CD14-positive monocyte (primary cell): ENCODE results near the gene ZDHHC14. TPM values are rescaled to one million over a fixed set of nuclear protein-coding genes. Genes with fewer than 3 reads are reported as not detected.

ENCODE experiments used
- DNase-seq, 3 donors: peaks; one replicate each; pipeline ENCODE4 v3.0.0-alpha.2; 2011 to 2022
- H2AFZ ChIP-seq: 2 replicates; pipeline ENCODE4 v1.6.0; 2012; ENCODE audit warnings: mild to moderate bottlenecking, low read depth, low read length, inconsistent platforms; ENCODE audit not compliant: insufficient read depth, poor library complexity, severe bottlenecking
- H3K27ac ChIP-seq, 2 donors: 1 replicate in 1 of 2; 2 replicates in 1 of 2; pipeline ENCODE4 v1.5.1; 2012 to 2013; ENCODE audit warnings: low read length in 2 of 2, control low read depth in 1 of 2, inconsistent platforms in 1 of 2, low read depth in 1 of 2, mild to moderate bottlenecking in 1 of 2
- H3K27me3 ChIP-seq, 2 donors: one replicate each; pipeline versions ENCODE4 v1.6.0 to v1.6.1; 2011 to 2013; ENCODE audit warnings: low read length in 2 of 2; ENCODE audit not compliant: control insufficient read depth in 2 of 2, insufficient read depth in 2 of 2
- H3K36me3 ChIP-seq, 2 donors: replicated peaks in 1 of 2; 1 replicate in 1 of 2; 2 replicates in 1 of 2; pipeline versions ENCODE4 v1.5.1 to v1.6.1; 2012 to 2013; ENCODE audit warnings: low read length in 2 of 2, control low read depth in 1 of 2, inconsistent platforms in 1 of 2, mild to moderate bottlenecking in 1 of 2; ENCODE audit not compliant: insufficient read depth in 2 of 2, control insufficient read depth in 1 of 2
- H3K4me1 ChIP-seq, 2 donors: 1 replicate in 1 of 2; 2 replicates in 1 of 2; pipeline versions ENCODE4 v1.5.1 to v1.6.1; 2012 to 2013; ENCODE audit warnings: low read length in 2 of 2, control low read depth in 1 of 2, inconsistent platforms in 1 of 2, mild to moderate bottlenecking in 1 of 2, moderate library complexity in 1 of 2; ENCODE audit not compliant: insufficient read depth in 2 of 2, control insufficient read depth in 1 of 2
- H3K4me2 ChIP-seq: replicated peaks from 2 replicates; pipeline ENCODE3; 2012; ENCODE audit warnings: low read length, moderate library complexity, mild to moderate bottlenecking; ENCODE audit not compliant: poor library complexity, severe bottlenecking; ENCODE audit errors: extremely low read depth
- H3K4me3 ChIP-seq, 3 experiments: fragments of 200-600 bp in 1 of 3; sonication (generic) in 1 of 3; replicated peaks in 1 of 3; 1 replicate in 2 of 3; 2 replicates in 1 of 3; pipeline ENCODE4 v1.5.1; 2011 to 2013; ENCODE audit warnings: low read length in 3 of 3, mild to moderate bottlenecking in 3 of 3, control low read depth in 2 of 3, low read depth in 2 of 3, inconsistent platforms in 1 of 3, moderate library complexity in 1 of 3
- H3K79me2 ChIP-seq: 2 replicates; pipeline ENCODE4 v1.6.0; 2012; ENCODE audit warnings: mild to moderate bottlenecking, control low read depth, inconsistent platforms, low read length, moderate library complexity; ENCODE audit not compliant: insufficient read depth
- H3K9ac ChIP-seq: 2 replicates; pipeline ENCODE4 v1.6.0; 2017; ENCODE audit warnings: low read length, mild to moderate bottlenecking; ENCODE audit not compliant: insufficient read depth, poor library complexity, severe bottlenecking
- H3K9me3 ChIP-seq, 2 donors: replicated peaks in 1 of 2; 1 replicate in 1 of 2; 2 replicates in 1 of 2; pipeline versions ENCODE4 v1.5.1 to v1.6.1; 2012 to 2013; ENCODE audit warnings: low read length in 2 of 2, control low read depth in 1 of 2; ENCODE audit not compliant: control insufficient read depth in 1 of 2, insufficient read depth in 1 of 2
- H4K20me1 ChIP-seq: 2 replicates; pipeline ENCODE4 v1.6.0; 2012; ENCODE audit warnings: mild to moderate bottlenecking, low read length, control low read depth, moderate library complexity; ENCODE audit not compliant: insufficient read depth
- H3K27ac Mint-ChIP-seq, 7 donors: one replicate each; pipeline ENCODE4 v1.8.0; 2020; ENCODE audit warnings: mild to moderate bottlenecking in 7 of 7, mixed read lengths in 7 of 7, moderate library complexity in 6 of 7, inconsistent platforms in 2 of 7
- H3K27me3 Mint-ChIP-seq, 3 donors: one replicate each; pipeline ENCODE4 v1.8.0; 2021 to 2022; ENCODE audit warnings: low read depth in 3 of 3, mild to moderate bottlenecking in 3 of 3, mixed read lengths in 3 of 3, moderate library complexity in 3 of 3, inconsistent platforms in 1 of 3
- H3K36me3 Mint-ChIP-seq, 2 donors: one replicate each; pipeline ENCODE4 v1.8.0; 2020; ENCODE audit warnings: mixed read lengths in 2 of 2, inconsistent platforms in 1 of 2, mild to moderate bottlenecking in 1 of 2
- H3K4me1 Mint-ChIP-seq: one replicate; pipeline ENCODE4 v1.8.0; 2020; ENCODE audit warnings: mild to moderate bottlenecking, mixed read lengths
- H3K4me3 Mint-ChIP-seq, 2 donors: one replicate each; pipeline ENCODE4 v1.8.0; 2020; ENCODE audit warnings: mild to moderate bottlenecking in 2 of 2, mixed read lengths in 2 of 2, moderate library complexity in 1 of 2
- H3K9me3 Mint-ChIP-seq, 7 donors: one replicate each; pipeline ENCODE4 v1.8.0; 2020 to 2022; ENCODE audit warnings: mixed read lengths in 7 of 7, mild to moderate bottlenecking in 6 of 7, moderate library complexity in 6 of 7, inconsistent platforms in 2 of 7
- CTCF ChIP-seq: fragments of 200-600 bp; IDR thresholded peaks from one replicate; pipeline ENCODE4 v1.8.0; 2022; ENCODE audit warnings: antibody characterized with exemption, mild to moderate bottlenecking
- WGBS: methylation state at CpG from one replicate; pipeline ENCODE4 v1.1.5; 2013; ENCODE audit warnings: missing lambda C conversion rate; ENCODE audit not compliant: insufficient coverage; 5-methylcytosine and 5-hydroxymethylcytosine counted together
- intact Hi-C, 2 donors: fragments of 100-400 bp; cut with micrococcal nuclease; formaldehyde crosslinking; loops; one replicate each; pipeline versions ENCODE4 v1.15.0 to v1.15.1; 2023
- polyA plus RNA-seq, 3 donors: library from polyadenylated mRNA; depleted of rRNA in 1 of 3; unstranded in 2 of 3; stranded (reverse) in 1 of 3; fragments of 300-500 nt in 2 of 3; fragments of >200 nt in 1 of 3; fragmentation: Illumina TruSeq in 2 of 3; gene quantifications; 1 replicate in 2 of 3; 2 replicates in 1 of 3; pipeline ENCODE4 v1.2.3, GENCODE V29; 2012 to 2021

Gene ZDHHC14
- polyA plus RNA-seq, 3 donors, result 0.30 to 1.7 (median 0.93) TPM

- 94% methylated on average over 4 of the region's 4 CpGs for WGBS
- intact Hi-C loops, result no loop called here
- Histone ChIP-seq H3K27ac (no peak overlapping the region), H3K27me3 (no peaks in the 10 kb centered on the region), H3K4me3 (no peak overlapping the region), H2AFZ (no peak overlapping the region), H3K4me1 (no peaks in the 10 kb centered on the region), H4K20me1 (no peaks in the 10 kb centered on the region), H3K4me2 (no peak overlapping the region), H3K36me3 (no peaks in the 10 kb centered on the region), H3K9me3 (no peaks in the 10 kb centered on the region), H3K9ac (no peak overlapping the region), H3K79me2 (no peaks in the 10 kb centered on the region)
- DNase-seq, result no peak
- no peak overlapping the region for H3K4me3 Mint-ChIP-seq
- TF ChIP-seq CTCF, result no peak
- H3K27ac Mint-ChIP-seq, result no peak overlapping the region
- H3K36me3 Mint-ChIP-seq, result no peaks in the 10 kb centered on the region
- no peaks in the 10 kb centered on the region for H3K4me1 Mint-ChIP-seq
- H3K9me3 Mint-ChIP-seq, result peaks cover 0 to 1% (median 0%) of the 10 kb centered on the region in 7 donors
- H3K27me3 Mint-ChIP-seq, result peaks cover 0 to 7% (median 6%) of the 10 kb centered on the region in 3 donors
Observed at GRCh38 chr6:157343732-157344131, 37.3 kb upstream of the ZDHHC14 start.

DNA sequence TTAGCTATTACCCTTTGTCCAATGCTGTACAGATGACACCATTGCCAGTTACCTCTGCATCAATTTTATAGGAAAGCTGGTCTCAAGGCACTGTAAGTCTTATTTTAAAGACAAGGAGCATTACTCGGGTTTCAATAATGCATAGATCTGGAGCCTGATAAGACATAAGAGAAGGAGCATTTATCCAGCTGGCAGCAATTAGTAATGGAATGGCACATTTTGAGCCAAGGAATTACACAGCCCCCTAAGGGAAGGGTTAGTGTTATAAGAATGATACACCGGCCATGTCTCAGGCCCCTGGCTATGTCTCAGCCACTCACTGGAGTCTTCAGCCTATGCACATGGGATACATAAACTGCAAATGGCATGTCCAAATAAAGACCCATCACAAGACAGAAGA is 34.6 kb upstream of the ZDHHC14 start:
- H3K4me3 ChIP-seq, result no peak overlapping the region
- H2AFZ ChIP-seq, result no peak overlapping the region
- TF ChIP-seq CTCF, result no peak
- H3K4me2 ChIP-seq, result no peak overlapping the region
- DNase-seq, result no peak
- H3K27me3 Mint-ChIP-seq, result peaks cover 0 to 6% (median 5%) of the 10 kb centered on the region in 3 donors
- H3K36me3 ChIP-seq, result no peaks in the 10 kb centered on the region
- no peaks in the 10 kb centered on the region for H3K9me3 ChIP-seq
- H3K27ac ChIP-seq, result no peak overlapping the region
- no peaks in the 10 kb centered on the region for H3K36me3 Mint-ChIP-seq
- intact Hi-C loops, result no loop called here
- H3K27ac Mint-ChIP-seq, result no peak overlapping the region
- no peaks in the 10 kb centered on the region for H4K20me1 ChIP-seq
- H3K4me1 Mint-ChIP-seq, result no peaks in the 10 kb centered on the region
- WGBS, result 83% methylated on average over 1 of the region's 2 CpGs
- H3K4me1 ChIP-seq, result no peaks in the 10 kb centered on the region
- H3K9me3 Mint-ChIP-seq, result peaks cover 0 to 3% (median 0%) of the 10 kb centered on the region in 7 donors
- H3K79me2 ChIP-seq, result no peaks in the 10 kb centered on the region
- H3K9ac ChIP-seq, result no peak overlapping the region
- H3K27me3 ChIP-seq, result no peaks in the 10 kb centered on the region
- no peak overlapping the region for H3K4me3 Mint-ChIP-seq
